HCT116 (cell line): ENCODE data around the gene MAB21L3.

Source experiments
- POLR2A ChIP-seq: IDR thresholded peaks from 2 replicates; pipeline ENCODE4 v1.7.0; 2011; ENCODE audit warnings: borderline replicate concordance; ENCODE audit not compliant: insufficient read depth, insufficient read length; ENCODE audit errors: extremely low read depth
- POLR2AphosphoS5 ChIP-seq: IDR thresholded peaks from 2 replicates; pipeline ENCODE4 v1.6.1; 2011; ENCODE audit warnings: mild to moderate bottlenecking, low read depth, low read length, moderate library complexity
- SIN3A ChIP-seq: IDR thresholded peaks from 2 replicates; pipeline ENCODE4 v1.6.1; 2012; ENCODE audit warnings: low read depth
- SRF ChIP-seq: IDR thresholded peaks from 2 replicates; pipeline ENCODE4 v1.6.1; 2012; ENCODE audit warnings: low read depth
- TCF7L2 ChIP-seq: IDR thresholded peaks from 2 replicates; pipeline ENCODE4 v1.7.0; 2011; ENCODE audit warnings: borderline replicate concordance, inconsistent platforms; ENCODE audit not compliant: insufficient read depth, insufficient read length; ENCODE audit errors: extremely low read depth
- ZNF274 ChIP-seq: fragments of 200-500 bp; sonication (Bioruptor generic); IDR thresholded peaks from 2 replicates; pipeline ENCODE4 v1.6.1; 2014; ENCODE audit warnings: mild to moderate bottlenecking, low read depth, low read length, inconsistent platforms
- TF ChIP-seq, protein P1 (sequence below), 3 experiments: fragments of 200-600 bp in 1 of 3; sonication (generic) in 1 of 3; IDR thresholded peaks in 2 of 3; conservative IDR thresholded peaks in 1 of 3; 2 replicates each; pipeline ENCODE4 v1.5.1; 2012 to 2017; ENCODE audit warnings: low read depth in 2 of 3, low read length in 2 of 3, antibody characterized with exemption in 1 of 3, borderline replicate concordance in 1 of 3, control low read depth in 1 of 3, mild to moderate bottlenecking in 1 of 3, mixed read lengths in 1 of 3, mixed run types in 1 of 3, moderate library complexity in 1 of 3; ENCODE audit not compliant: insufficient read depth in 1 of 3
- TF ChIP-seq, protein P2 (sequence below): IDR thresholded peaks from 2 replicates; pipeline ENCODE4 v1.6.1; 2011; ENCODE audit warnings: mild to moderate bottlenecking, low read length, moderate library complexity; ENCODE audit not compliant: insufficient replicate concordance; ENCODE audit errors: extremely low read depth
- TF ChIP-seq, protein P3 (sequence below): IDR thresholded peaks from 2 replicates; pipeline ENCODE4 v1.6.1; 2012; ENCODE audit warnings: low read depth

DNA sequence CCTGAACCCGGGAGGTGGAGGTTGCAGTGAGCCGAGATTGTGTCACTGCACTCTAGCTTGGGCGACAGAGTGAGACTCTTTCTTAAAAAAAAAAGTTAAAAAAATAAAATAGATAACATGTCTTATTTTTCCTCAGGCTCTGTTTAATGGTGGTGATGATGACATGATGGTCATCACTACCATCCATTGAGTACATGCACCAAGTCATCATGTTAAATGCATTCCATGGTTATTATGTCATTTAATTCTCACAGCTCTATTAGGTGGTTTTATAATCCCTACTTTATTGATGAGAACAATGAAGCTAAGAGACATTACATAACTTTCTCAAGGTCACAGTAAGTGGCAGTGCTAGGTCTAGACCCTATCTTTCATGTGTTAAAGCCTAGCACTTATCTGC is 34.4 kb upstream of the MAB21L3 start:
- TF ChIP-seq, protein P1, sequence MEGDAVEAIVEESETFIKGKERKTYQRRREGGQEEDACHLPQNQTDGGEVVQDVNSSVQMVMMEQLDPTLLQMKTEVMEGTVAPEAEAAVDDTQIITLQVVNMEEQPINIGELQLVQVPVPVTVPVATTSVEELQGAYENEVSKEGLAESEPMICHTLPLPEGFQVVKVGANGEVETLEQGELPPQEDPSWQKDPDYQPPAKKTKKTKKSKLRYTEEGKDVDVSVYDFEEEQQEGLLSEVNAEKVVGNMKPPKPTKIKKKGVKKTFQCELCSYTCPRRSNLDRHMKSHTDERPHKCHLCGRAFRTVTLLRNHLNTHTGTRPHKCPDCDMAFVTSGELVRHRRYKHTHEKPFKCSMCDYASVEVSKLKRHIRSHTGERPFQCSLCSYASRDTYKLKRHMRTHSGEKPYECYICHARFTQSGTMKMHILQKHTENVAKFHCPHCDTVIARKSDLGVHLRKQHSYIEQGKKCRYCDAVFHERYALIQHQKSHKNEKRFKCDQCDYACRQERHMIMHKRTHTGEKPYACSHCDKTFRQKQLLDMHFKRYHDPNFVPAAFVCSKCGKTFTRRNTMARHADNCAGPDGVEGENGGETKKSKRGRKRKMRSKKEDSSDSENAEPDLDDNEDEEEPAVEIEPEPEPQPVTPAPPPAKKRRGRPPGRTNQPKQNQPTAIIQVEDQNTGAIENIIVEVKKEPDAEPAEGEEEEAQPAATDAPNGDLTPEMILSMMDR (IDR thresholded peaks at IDR 0.05 in 2 of 3, conservative IDR thresholded peaks at IDR 0.05 in 1 of 3; ENCODE audit: borderline replicate concordance in 1 of 3, insufficient read depth in 1 of 3, low read depth in 2 of 3, low read length in 2 of 3) = no peak
- TF ChIP-seq ZNF274 = no peak
- TF ChIP-seq, protein P2, sequence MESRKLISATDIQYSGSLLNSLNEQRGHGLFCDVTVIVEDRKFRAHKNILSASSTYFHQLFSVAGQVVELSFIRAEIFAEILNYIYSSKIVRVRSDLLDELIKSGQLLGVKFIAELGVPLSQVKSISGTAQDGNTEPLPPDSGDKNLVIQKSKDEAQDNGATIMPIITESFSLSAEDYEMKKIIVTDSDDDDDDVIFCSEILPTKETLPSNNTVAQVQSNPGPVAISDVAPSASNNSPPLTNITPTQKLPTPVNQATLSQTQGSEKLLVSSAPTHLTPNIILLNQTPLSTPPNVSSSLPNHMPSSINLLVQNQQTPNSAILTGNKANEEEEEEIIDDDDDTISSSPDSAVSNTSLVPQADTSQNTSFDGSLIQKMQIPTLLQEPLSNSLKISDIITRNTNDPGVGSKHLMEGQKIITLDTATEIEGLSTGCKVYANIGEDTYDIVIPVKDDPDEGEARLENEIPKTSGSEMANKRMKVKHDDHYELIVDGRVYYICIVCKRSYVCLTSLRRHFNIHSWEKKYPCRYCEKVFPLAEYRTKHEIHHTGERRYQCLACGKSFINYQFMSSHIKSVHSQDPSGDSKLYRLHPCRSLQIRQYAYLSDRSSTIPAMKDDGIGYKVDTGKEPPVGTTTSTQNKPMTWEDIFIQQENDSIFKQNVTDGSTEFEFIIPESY = no peak
- TF ChIP-seq POLR2AphosphoS5 = no peak
- no peak for TF ChIP-seq POLR2A
- TF ChIP-seq, protein P3, sequence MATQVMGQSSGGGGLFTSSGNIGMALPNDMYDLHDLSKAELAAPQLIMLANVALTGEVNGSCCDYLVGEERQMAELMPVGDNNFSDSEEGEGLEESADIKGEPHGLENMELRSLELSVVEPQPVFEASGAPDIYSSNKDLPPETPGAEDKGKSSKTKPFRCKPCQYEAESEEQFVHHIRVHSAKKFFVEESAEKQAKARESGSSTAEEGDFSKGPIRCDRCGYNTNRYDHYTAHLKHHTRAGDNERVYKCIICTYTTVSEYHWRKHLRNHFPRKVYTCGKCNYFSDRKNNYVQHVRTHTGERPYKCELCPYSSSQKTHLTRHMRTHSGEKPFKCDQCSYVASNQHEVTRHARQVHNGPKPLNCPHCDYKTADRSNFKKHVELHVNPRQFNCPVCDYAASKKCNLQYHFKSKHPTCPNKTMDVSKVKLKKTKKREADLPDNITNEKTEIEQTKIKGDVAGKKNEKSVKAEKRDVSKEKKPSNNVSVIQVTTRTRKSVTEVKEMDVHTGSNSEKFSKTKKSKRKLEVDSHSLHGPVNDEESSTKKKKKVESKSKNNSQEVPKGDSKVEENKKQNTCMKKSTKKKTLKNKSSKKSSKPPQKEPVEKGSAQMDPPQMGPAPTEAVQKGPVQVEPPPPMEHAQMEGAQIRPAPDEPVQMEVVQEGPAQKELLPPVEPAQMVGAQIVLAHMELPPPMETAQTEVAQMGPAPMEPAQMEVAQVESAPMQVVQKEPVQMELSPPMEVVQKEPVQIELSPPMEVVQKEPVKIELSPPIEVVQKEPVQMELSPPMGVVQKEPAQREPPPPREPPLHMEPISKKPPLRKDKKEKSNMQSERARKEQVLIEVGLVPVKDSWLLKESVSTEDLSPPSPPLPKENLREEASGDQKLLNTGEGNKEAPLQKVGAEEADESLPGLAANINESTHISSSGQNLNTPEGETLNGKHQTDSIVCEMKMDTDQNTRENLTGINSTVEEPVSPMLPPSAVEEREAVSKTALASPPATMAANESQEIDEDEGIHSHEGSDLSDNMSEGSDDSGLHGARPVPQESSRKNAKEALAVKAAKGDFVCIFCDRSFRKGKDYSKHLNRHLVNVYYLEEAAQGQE = no peak
- no peak for TF ChIP-seq SIN3A
- no peak for TF ChIP-seq SRF
- no peak for TF ChIP-seq TCF7L2
